ENCODE measurements around the gene LDB3. TPM values are rescaled to one million over a fixed set of nuclear protein-coding genes. Genes with fewer than 3 reads are reported as not detected.

The LDB3 gene
- total and polyA plus RNA-seq, 8 donors, result 0.14 to 2.1 (median 0.44) TPM

DNA sequence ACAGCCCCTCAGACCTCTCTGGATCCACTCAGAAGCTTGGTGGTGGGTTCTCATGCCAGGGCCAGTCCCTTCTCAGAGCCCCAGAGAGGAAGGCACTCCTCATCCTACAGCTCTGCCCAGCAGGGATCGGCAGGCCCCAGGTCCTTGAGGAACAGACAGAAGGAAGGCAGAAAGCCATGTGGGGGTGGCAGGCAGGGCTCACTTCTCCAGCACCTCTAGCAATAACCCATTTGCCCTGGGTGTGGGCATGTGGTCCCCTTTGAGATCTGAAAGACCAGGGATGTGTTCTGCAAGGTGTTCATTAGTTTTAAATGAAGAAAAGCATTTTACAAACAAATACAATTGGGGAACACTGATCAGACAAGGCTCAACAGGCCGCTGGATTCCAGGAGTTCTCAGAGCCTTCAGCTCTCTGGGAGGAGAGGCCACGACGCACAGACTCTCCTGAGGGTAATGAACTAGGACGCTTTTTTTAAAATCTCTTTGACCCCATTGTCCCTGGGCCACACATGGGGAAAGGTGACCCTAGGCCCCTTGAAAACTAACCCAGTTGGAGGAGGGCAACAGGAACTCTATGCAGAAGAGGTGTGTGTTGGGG, 40.6 kb downstream of the LDB3 start:
- no peak overlapping the region for H3K4me3 ChIP-seq
- TF ChIP-seq, protein P1, sequence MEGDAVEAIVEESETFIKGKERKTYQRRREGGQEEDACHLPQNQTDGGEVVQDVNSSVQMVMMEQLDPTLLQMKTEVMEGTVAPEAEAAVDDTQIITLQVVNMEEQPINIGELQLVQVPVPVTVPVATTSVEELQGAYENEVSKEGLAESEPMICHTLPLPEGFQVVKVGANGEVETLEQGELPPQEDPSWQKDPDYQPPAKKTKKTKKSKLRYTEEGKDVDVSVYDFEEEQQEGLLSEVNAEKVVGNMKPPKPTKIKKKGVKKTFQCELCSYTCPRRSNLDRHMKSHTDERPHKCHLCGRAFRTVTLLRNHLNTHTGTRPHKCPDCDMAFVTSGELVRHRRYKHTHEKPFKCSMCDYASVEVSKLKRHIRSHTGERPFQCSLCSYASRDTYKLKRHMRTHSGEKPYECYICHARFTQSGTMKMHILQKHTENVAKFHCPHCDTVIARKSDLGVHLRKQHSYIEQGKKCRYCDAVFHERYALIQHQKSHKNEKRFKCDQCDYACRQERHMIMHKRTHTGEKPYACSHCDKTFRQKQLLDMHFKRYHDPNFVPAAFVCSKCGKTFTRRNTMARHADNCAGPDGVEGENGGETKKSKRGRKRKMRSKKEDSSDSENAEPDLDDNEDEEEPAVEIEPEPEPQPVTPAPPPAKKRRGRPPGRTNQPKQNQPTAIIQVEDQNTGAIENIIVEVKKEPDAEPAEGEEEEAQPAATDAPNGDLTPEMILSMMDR (IDR thresholded peaks at IDR 0.05), result no peak
- no peak overlapping the region for H3K27ac ChIP-seq
- no peaks in the 10 kb centered on the region for H3K4me1 ChIP-seq
- H3K9me3 ChIP-seq, result no peaks in the 10 kb centered on the region
- WGBS, 2 donors, result 81 to 94% methylated on average over 4 to 5 of the region's 5 CpGs
- H3K27me3 ChIP-seq, result no peaks in the 10 kb centered on the region
- FAIRE-seq, result no peak
- intact Hi-C loops (cut with DNase I), result loop anchor here in 1 of 3 donors (5.0 kb wide), 1 partner anchor 188 kb away; no protein-coding TSS in a partner anchor
- DNase-seq, result no peak
- no peak for ATAC-seq
- H3K36me3 ChIP-seq, result no peaks in the 10 kb centered on the region

DNA sequence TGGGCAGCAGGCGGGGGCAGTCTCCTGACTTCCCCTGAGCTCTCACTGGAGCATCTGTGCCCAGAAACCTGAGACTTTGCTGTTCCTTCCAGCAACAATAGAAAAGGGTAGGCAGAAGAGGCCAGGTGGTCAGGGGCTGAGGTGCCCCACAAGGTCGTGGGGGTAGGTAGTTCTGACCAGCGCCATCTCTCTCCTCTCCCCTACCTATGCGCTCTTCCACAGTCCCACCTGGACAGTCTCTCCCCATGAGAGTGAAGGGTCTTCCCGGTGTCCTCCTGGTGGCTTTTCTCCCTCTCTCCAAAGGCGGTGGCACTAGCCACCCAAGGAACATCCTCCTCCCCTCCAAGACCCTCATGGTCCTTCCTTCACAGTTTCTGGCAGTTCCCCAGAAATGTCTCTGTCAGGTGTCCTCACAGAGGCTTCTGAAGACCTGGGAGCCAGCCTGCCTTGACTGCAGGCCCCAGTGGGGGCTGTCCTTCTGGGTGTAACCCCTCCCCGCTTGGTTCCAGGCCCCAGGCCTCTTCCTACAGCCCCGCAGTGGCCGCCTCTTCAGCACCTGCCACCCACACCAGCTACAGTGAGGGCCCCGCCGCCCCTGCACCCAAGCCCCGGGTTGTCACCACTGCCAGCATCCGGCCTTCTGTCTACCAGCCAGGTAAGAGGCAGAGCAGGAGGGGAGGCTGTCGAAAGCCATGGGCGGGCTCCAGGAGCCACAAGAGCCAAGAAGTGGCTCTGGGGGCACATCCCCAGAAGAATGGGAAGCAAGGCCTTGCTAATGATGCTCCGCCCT, 41.3 kb downstream of the LDB3 start:
- 92 to 93% methylated on average over 16 of the region's 16 CpGs for WGBS, 2 donors
- DNase-seq (peak in 1 of 6 donors; percentile 78), ATAC-seq (no peak), FAIRE-seq (no peak)
- H3K9me3 ChIP-seq, result no peaks in the 10 kb centered on the region
- H3K27ac ChIP-seq, result no peak overlapping the region
- H3K4me3 ChIP-seq, result no peak overlapping the region
- no peaks in the 10 kb centered on the region for H3K4me1 ChIP-seq
- no peaks in the 10 kb centered on the region for H3K36me3 ChIP-seq
- TF ChIP-seq, protein P1 (IDR thresholded peaks at IDR 0.05), result no peak
- no peaks in the 10 kb centered on the region for H3K27me3 ChIP-seq
- intact Hi-C loops (cut with DNase I), result loop anchor here in 1 of 3 donors (5.0 kb wide), 1 partner anchor 188 kb away; no protein-coding TSS in a partner anchor

DNA sequence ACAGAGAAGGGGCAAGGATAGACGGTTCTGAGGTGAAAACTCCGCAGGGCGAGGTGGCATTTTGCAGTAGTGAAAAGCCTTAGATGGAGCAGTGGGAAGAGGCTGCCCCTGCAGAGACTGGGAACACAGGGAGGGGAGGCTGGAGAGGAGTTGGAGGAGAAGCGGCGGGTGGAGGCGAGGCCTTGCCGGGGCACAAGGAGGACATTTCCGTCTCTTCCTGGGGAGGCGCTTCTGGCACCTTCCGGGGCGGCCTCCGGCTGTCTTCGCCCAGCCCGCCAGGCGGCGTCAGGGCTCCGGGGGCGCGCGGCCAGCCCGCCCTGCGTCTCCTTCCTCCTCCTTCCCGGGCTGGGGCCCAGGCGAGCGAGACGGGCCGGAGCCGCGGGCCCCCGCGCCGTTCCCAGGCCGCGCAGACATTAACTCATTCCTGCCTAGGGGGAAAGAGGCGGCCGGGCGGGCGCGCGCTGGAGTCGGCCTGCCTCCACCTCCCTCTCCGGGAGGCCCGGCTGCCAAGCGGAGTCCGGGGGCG, 42.7 kb downstream of the LDB3 start:
- ATAC-seq (peak; percentile 96 to 98 (median 97)), DNase-seq (peak; percentile 84 to 96 (median 92)), FAIRE-seq (no peak)
- Histone ChIP-seq H3K27ac (peak overlapping the region; percentile 88 to 96 (median 94)), H3K27me3 (no peaks in the 10 kb centered on the region), H3K4me3 (peak overlapping the region; percentile 37 to 89 (median 85)), H3K4me1 (no peaks in the 10 kb centered on the region), H3K9me3 (no peaks in the 10 kb centered on the region), H3K36me3 (no peaks in the 10 kb centered on the region)
- 5 to 12% methylated on average over 19 to 46 of the region's 46 CpGs for WGBS, 2 donors
- intact Hi-C loops (cut with DNase I), result no loop called here
- TF ChIP-seq, protein P1 (IDR thresholded peaks at IDR 0.05), result peak; percentile 70 to 88 (median 82)

DNA sequence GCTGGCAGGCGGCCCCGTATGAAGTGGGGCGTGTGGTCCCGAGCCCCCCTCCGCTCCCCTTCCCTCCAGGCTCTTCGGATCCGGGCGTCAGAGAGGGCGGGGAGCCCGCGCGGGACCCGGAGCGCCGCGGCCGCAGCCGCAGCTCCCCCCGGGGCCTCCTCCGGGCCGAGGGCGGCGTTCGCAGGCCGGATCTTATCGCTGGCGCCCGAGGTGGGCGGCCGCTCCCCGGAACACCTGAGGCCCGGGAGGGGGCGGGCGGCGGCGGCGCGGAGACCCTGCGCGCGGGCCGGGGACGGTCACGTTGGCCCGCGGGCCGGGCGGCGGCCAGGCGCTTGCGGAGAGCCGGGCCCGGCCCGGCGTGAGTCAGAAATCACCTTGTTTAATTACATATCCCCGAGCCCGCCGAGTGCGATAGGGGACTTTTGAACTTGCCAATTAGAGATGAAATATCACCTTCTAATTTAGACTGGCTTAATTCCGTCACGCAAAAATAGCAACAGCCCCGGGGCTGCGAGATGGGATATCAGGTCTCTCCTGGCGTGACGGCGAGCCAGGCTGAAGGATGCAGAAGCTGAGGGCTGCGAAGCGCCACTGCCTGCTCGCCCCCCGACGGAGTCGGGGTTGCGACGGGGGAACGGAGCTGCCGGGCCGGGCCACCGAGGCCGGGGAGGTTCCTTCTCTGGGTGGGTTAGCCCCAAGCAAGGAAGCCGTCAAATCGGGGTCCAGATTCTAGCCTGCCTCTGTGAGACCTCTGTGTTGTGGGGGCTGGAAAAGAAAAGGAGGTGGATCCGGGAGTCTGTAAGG, 43.4 kb downstream of the LDB3 start:
- Histone ChIP-seq H3K27me3 (no peaks in the 10 kb centered on the region), H3K9me3 (no peaks in the 10 kb centered on the region), H3K36me3 (no peaks in the 10 kb centered on the region), H3K4me1 (no peaks in the 10 kb centered on the region), H3K4me3 (peak overlapping the region; percentile 37 to 89 (median 85)), H3K27ac (peak overlapping the region; percentile 88 to 96 (median 94))
- peak in 5 of 6 donors; percentile 27 to 77 (median 52) for DNase-seq
- peak; percentile 56 to 68 (median 64) for ATAC-seq
- intact Hi-C loops (cut with DNase I), result no loop called here
- no peak for FAIRE-seq
- 0 to 1% methylated on average over 50 to 82 of the region's 82 CpGs for WGBS, 2 donors
- TF ChIP-seq, protein P1 (IDR thresholded peaks at IDR 0.05), result no peak

Measured in pancreas (tissue), 10 donors.